ENCODE measurements around the gene FGF6. TPM values are rescaled to one million over a fixed set of nuclear protein-coding genes. Genes with fewer than 3 reads are reported as not detected.

The FGF6 gene
- total and polyA plus RNA-seq, 2 of the 13 experiments (the other 11 are each of a cell fraction or from before 2014, with no cell fraction given), result not detected

DNA sequence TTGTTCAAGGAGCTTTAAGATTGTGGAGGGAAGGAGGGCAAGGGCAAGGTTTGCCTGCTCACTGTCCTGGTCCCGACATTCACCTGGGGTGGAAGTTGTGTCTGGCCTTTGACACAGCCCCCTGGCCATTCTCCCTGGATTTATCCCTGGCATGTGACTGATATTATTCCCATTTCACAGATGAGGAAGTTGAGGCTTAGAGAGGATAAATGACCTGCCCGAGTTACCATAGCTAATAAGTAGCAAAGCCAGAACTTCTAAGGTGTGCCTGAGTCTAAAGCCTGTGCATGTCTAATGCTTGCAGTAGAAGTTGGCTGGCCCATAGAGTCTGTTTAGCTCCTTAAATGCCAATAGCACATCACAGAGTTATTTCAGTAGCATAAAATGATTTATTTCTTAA lies 720 bp upstream of the FGF6 start:
- Histone ChIP-seq H3K79me2 (ENCODE audit: insufficient read depth, low read length) (no peaks in the 10 kb centered on the region), H3K9me3 (ENCODE audit: low read length) (no peaks in the 10 kb centered on the region), H3K36me3 (replicated peaks in 1 of 2; ENCODE audit: control insufficient read depth in 1 of 2, insufficient read depth in 2 of 2, low read length in 2 of 2) (no peaks in the 10 kb centered on the region), H3K4me2 (ENCODE audit: low read depth, low read length) (no peak overlapping the region), H4K20me1 (ENCODE audit: insufficient read depth, low read length) (no peaks in the 10 kb centered on the region), H3K27ac (ENCODE audit: extremely low read length, insufficient read depth, low read length) (no peak overlapping the region), H3K4me3 (replicated peaks in 1 of 3; ENCODE audit: insufficient read depth in 1 of 3, low read depth in 2 of 3, low read length in 3 of 3) (no peak overlapping the region), H3K4me1 (ENCODE audit: insufficient read depth, low read length) (peaks cover 18% of the 10 kb centered on the region), H3K9ac (ENCODE audit: insufficient read depth, low read depth, low read length) (no peak overlapping the region), H2AFZ (ENCODE audit: low read length) (no peak overlapping the region), H3K27me3 (ENCODE audit: control insufficient read depth in 1 of 2, insufficient read depth in 2 of 2, low read length in 2 of 2) (peaks cover 5 to 60% of the 10 kb centered on the region in 2 experiments)
- TF ChIP-seq, protein P1, sequence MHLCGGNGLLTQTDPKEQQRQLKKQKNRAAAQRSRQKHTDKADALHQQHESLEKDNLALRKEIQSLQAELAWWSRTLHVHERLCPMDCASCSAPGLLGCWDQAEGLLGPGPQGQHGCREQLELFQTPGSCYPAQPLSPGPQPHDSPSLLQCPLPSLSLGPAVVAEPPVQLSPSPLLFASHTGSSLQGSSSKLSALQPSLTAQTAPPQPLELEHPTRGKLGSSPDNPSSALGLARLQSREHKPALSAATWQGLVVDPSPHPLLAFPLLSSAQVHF (CRISPR knock-in tag; IDR thresholded peaks at IDR 0.05), result no peak
- TF ChIP-seq ZNF629 (CRISPR knock-in tag; conservative IDR thresholded peaks at IDR 0.05), result 0 out of 2 replicates have a peak, but pooled peaks have one; percentile 23
- DNase-seq (ENCODE audit: low spot score) (no peak), ATAC-seq (no peak), FAIRE-seq (no peak)
- intact Hi-C loops (cut with micrococcal nuclease; ENCODE audit: unreplicated experiment), result no loop called here
- ChIA-PET POLR2A (no interaction called here), CTCF (ENCODE audit: low intra/inter-chr PET ratio, low total read pairs) (no interaction called here)
- WGBS (ENCODE audit: low lambda C conversion rate), result 20% methylated on average over 2 of the region's 2 CpGs
- BruUV-seq (replicated peaks), result no TSS peak
- in situ Hi-C loops (cut with HindIII; ENCODE audit: extremely low pct_ligation_motif_present, low pct_unique_long_range_greater_than_20kb), result no loop called here

DNA sequence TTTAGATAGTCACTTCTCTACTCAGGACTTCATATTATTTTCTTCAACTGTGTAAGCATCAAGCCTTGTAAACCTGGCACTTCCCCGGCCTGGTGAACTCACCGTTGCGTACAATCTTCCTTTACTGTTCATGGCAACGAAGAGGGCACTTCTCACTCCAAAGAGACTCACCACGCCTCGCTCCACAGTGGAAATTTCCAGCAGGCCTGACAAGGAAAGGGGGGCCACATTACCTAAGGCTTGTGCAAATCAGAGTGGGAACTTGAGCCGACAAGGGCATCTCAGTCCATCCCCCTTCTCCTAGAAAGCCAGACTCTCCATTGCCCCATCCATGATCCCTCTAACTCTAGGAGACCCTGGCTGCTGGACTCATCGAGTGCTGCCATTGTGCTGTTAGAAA lies 1.6 kb downstream of the FGF6 start:
- Histone ChIP-seq H3K9me3 (ENCODE audit: low read length) (no peaks in the 10 kb centered on the region), H3K79me2 (ENCODE audit: insufficient read depth, low read length) (no peaks in the 10 kb centered on the region), H3K9ac (ENCODE audit: insufficient read depth, low read depth, low read length) (no peak overlapping the region), H3K27ac (ENCODE audit: extremely low read length, insufficient read depth, low read length) (no peak overlapping the region), H3K4me2 (ENCODE audit: low read depth, low read length) (no peak overlapping the region), H4K20me1 (ENCODE audit: insufficient read depth, low read length) (no peaks in the 10 kb centered on the region), H2AFZ (ENCODE audit: low read length) (no peak overlapping the region), H3K36me3 (replicated peaks in 1 of 2; ENCODE audit: control insufficient read depth in 1 of 2, insufficient read depth in 2 of 2, low read length in 2 of 2) (no peaks in the 10 kb centered on the region), H3K27me3 (ENCODE audit: control insufficient read depth in 1 of 2, insufficient read depth in 2 of 2, low read length in 2 of 2) (peaks cover 6 to 52% of the 10 kb centered on the region in 2 experiments), H3K4me1 (ENCODE audit: insufficient read depth, low read length) (peaks cover 4% of the 10 kb centered on the region), H3K4me3 (replicated peaks in 1 of 3; ENCODE audit: insufficient read depth in 1 of 3, low read depth in 2 of 3, low read length in 3 of 3) (no peak overlapping the region)
- intact Hi-C loops (cut with micrococcal nuclease; ENCODE audit: unreplicated experiment) (no loop called here), in situ Hi-C loops (cut with HindIII; ENCODE audit: extremely low pct_ligation_motif_present, low pct_unique_long_range_greater_than_20kb) (no loop called here)
- no peak for ATAC-seq
- 37% methylated on average over 8 of the region's 8 CpGs for WGBS (ENCODE audit: low lambda C conversion rate)
- no peak for DNase-seq (ENCODE audit: low spot score)
- ChIA-PET CTCF (ENCODE audit: low intra/inter-chr PET ratio, low total read pairs) (no interaction called here), POLR2A (no interaction called here)
- BruUV-seq (replicated peaks), result no TSS peak
- FAIRE-seq, result no peak
- TF ChIP-seq ZSCAN22 (CRISPR knock-in tag; IDR thresholded peaks at IDR 0.05) (no peak), ATF1 (CRISPR knock-in tag; IDR thresholded peaks at IDR 0.05) (no peak), FOSL2 (CRISPR knock-in tag; IDR thresholded peaks at IDR 0.05) (no peak)
